GM19455 (cell line): ENCODE measurements around the gene SLC22A12.

Source experiments
- ATAC-seq: cut with Tn5 transposase; IDR thresholded peaks from one replicate; pipeline ENCODE4 v1.9.1; 2021; ENCODE audit not compliant: unreplicated experiment

Gene SLC22A12

DNA sequence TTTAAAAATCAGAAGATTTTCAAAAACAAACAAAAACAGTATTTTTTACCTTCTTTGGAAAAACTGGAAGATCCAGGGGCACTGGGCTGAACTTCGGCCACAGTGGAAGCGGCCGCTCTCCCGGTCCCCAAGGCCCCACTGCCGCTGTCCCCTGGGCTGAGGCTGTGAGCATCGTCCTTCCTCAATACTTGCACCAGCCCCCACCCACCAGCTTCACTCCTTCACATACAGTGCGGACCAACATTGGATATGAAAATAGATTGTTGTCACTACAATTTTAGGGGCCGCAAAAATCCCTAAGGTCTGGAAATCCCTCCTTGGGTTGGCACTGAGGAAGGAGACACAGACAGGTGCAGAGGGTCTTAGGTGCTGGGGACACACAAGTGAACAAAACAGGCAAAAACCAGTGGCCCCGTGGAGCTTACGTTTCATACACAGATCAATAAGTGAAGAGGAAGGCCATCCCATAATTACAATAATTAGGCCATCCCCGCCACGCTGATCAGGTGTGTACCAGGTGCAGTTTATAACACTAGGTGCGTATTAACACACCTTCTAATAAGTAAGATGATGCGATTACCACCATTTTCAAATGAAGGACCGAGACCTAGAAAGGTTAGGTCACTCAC is 28.2 kb upstream of the SLC22A12 start:
- no peak for ATAC-seq

DNA sequence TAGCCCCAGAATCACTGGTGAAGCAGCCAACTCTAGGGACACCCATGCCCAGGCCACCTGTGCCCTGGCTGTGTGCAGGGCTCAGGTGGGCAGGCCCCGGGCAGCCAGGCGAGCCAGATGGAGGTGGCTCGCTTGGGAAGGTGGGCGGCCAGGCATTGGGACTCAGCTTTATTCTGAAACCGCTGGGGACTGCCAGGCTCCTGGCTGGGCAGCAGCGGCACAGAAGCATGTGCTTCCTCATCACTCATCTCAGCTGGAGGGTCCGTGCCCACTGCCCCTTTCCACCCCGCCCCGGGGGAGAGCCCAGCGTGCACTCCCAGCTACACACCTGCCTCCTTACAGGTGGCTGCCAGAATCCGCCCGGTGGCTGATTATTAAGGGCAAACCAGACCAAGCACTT is 27.1 kb upstream of the SLC22A12 start:
- ATAC-seq: no peak

DNA sequence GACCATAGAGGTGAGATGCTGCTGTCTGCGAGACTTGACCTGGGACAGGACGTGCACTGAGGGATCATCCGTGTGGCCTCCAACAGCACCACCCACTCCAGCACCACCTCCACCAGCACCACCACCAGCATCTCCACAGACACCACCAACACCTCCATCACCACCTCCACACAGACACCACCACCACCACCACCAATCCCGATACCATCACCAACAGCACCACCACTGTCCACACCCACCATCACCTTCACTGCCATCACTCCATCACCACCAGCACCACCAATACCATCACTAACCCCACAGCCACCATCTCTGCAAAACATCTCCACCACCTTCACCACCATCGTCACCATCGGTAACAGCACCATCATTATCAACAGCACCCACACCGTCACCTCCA is 26.6 kb upstream of the SLC22A12 start:
- no peak for ATAC-seq

DNA sequence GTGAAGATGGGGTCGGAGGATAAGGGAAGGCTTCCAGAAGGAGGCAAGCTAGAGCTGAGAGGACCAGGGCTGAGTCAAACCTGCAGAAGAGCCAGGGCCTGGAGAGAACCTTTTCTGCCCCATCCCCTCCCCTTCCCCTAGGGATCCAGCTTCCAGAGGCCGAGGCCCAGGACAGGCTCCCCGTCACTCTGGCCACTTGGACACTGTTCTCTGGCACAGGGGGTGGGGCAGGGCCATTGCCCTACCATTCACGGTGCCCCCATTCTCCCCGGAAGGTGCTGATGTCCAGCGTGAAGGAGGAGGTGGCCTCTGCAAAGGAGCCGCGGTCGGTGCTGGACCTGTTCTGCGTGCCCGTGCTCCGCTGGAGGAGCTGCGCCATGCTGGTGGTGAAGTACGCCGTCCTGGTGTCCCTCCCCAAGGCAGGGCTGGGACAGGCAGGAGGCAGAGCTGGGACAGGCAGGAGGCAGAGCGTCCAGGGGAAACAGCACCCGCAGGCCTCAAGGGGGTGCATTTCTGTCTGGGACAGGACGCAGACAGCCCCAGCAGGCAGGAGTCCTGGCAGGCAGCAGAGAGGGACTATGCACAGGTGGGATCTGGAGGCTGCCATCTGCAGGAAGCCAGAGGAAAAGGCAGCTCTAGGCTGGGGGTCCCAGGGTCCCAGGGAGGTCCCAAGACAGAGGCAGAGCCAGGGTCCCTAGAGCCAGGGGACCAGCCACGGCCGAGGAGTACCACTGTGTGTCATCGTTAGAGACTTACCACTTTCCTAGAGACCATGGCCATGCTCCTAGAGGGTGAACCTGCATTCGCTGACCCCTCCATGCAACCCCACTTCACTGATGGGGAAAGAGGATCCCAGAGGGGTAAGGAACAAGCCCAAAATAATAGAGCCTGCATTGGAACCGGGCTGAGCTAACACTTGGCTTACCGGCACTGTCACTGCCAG is 25.8 kb upstream of the SLC22A12 start:
- no peak for ATAC-seq

DNA sequence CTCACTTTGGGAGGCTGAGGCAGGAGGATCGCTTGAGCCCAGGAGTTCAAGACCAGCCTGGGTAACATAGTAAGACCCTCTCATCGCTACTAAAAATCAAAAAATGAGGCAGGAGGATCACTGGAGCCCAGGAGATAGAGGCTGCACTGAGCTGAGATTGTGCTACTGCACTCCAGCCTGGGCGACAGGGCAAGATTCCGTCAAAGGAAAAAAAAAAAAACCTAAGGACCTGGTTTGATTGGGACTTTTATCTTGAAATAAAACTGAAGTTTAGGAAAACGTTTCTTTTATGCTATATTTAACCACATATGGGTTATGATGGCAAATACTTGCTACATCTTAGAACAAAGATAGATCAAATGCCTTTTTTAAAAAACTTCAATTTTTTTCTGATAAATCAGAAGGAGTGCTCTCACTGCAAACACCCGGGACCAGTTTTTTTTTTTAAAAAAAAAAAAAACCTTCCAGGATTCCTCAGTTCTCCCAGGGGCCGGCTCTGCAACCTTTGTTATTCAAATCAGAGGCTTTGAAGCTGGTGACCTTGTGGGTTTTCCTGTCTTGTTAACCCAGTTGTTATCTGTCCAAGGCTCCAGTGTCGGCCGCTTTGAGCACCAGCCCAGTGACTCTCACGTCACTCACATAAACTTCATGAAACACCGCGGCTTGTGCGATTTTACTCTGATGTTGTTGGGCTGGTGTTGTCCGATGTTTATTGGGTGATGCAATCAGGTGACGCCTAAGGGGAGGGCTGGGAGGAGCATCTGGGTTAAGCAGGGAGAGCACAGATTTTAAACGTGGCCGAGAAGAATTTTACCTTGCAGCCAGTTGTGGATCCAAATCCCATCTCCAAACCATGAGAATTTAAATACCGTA is 24.7 kb upstream of the SLC22A12 start:
- ATAC-seq: no peak

DNA sequence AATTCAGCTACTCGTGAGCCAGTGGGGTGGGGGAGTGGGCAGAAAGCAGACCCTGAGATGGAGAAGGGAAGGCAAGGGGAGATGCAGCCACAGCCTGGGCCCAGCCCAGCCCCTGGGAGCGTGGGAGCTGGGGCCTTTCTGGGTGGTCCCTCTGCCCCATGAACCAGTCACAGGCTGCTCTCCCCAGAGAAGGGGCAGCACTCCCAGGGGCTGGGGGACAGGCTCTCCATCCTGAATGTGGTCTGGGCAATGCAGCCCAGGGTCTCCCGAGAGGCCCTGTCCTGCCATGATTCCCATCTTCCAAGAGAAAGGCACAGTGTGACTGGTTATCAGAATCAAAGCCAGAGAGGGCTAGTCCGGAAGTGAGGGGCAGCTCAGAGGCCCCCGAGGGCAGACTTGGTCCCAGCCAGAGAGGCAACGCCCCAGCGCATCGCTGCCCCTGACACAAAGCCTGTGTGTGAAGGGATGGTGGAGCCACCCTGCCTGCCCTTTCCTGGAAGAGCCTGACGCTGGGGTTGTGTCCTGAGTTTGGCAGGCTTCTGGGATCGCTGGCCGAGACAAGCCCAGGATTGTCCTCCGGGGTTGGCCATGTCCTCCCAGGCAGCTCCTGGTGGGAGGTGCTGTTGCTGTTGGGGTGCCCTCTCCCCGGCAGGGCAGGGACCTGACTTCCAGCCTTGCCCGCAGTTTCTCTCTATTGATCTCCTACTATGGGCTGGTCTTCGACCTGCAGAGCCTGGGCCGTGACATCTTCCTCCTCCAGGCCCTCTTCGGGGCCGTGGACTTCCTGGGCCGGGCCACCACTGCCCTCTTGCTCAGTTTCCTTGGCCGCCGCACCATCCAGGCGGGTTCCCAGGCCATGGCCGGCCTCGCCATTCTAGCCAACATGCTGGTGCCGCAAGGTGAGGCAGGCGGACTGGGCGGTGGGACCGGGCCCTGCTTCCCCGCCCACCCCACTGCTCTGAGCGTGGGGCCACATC is 23.8 kb upstream of the SLC22A12 start:
- no peak for ATAC-seq

DNA sequence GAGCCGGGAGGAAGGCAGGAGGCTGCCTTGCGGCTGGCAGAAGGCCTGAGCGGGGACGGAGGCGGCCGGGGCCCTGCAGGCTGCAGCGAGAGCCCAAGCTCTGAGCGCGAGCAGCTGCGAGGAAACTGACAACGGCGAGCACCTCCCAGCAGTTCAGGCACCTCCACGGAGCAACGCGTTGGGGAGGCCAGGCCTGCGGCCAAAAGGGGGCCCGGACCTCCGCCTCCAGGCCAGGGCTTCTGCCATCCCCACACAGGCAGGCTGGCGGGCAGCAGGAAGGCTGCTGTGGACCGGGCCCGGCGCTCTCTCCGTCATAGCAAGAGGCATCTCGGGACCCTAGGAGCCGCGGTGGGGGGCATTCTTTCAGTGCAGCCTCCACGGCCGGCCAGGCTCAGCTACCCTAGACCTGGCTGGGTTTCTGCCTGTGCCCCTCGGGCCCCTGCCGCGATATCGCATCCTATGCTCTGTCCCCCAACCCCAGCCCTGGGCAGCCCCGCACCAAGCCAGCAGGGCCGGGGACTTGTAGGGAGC is 22.9 kb upstream of the SLC22A12 start:
- no peak for ATAC-seq

DNA sequence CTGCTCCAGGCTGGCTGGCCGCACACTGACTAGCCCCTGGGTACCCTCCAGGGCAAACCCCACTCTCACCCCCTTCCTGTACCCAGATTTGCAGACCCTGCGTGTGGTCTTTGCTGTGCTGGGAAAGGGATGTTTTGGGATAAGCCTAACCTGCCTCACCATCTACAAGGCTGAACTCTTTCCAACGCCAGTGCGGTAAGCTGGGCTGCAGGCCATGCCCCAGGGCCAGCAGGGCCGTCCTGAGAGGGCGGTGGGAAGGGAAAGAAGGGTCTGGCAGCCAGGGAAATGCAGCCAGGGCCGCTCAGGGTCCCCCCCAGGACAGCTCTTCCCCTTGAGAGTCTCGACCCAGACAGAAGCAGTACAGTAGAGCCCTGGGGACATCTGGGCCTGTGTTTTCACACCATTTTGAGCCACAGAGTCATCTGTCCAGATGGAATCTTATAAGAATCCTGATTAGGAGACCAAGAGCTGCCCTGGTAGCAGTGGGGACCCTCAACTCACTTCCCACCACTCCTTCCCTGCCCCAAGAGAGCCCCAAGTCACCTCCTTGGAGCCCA is 22.4 kb upstream of the SLC22A12 start:
- ATAC-seq: no peak

DNA sequence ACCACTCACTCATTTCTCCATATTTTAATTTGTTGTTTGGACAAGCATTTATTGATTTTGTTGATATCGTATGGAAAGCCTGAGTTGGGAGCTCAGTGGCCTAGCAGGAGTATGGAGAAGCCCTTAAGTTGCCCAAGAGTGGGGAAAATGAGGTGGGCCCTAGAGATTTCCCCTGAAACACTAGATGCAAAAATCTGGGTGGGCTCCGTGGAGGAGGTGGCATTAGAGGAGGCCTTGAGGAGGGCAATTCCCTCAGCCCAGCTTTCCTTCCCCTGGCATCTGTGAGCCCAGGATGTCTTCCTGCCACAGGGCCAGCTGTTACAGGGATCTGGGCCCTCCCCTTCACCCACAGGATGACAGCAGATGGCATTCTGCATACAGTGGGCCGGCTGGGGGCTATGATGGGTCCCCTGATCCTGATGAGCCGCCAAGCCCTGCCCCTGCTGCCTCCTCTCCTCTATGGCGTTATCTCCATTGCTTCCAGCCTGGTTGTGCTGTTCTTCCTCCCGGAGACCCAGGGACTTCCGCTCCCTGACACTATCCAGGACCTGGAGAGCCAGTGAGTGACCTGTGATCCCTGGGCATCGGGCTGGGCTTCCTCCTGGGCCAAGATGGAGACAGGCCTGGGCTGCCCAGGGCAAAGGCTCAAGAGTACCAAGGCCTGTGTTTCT is 21.6 kb upstream of the SLC22A12 start:
- no peak for ATAC-seq

DNA sequence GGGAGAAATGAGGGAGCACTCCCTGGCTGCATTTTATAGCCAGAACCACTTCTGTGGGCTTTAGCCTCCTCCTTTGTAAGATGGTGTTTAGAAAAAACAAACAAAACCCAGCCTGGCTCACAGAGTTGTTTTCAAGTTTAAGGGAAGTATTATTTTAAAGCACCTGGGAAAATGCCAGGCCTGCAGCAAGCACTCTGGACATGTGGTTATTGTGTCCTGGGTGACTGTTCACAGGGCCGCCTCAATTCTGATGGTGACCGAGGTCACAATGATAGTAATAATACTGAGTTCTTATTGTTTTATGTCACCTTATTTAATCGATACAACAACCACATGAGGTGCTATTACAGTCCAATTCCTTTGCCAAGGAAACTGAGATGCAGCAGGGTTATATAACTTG is 20.7 kb upstream of the SLC22A12 start:
- no peak for ATAC-seq

DNA sequence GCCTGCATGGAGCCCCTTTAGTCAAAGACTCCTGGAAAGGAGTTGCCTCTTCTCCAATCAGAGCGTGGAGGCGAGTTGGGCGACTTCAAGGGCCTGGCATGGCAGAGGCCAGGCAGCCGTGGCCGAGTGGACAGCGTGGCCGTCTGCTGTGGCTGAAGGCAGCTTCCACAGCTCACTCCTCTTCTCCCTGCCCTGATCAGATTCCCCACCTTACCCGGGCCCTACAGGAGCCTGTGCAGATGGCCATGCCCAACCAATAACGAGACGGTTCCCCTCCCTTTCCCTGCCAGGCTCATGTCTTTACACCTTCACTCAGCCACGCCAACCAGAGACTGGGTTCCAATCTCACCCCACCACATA is 20.0 kb upstream of the SLC22A12 start:
- no peak for ATAC-seq

DNA sequence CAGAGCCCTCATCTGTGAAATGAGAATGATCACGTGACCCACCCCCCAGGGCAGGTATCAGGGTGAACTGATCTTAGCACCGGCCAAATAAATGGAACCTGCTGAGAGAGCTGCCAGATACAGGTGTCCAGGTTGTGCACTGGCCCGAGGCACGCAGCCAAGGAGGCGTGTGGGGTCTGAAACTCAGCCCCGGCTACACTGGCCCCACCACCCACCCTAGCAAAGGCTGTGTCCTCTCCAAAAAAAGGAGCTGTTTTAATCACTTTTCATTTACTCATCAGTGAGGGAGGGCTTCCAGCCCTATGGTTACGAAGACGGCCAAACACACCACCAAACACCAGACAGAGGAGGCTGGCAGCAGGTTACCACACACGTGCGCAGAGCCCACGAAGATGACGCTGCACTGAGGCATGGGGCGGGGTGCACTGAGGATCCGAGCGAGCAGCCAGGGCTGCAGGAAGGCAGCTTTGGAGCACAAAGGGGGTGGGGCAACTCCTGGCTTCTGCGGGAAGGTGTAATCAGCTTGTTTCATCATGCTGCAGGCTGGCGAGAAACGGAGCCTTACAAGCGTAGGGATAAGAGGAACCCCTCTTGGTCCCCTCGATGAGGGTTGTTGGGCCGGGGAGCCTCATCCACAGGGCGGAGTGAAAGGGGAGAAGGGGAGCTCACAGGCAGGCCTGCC is 19.5 kb upstream of the SLC22A12 start:
- no peak for ATAC-seq

DNA sequence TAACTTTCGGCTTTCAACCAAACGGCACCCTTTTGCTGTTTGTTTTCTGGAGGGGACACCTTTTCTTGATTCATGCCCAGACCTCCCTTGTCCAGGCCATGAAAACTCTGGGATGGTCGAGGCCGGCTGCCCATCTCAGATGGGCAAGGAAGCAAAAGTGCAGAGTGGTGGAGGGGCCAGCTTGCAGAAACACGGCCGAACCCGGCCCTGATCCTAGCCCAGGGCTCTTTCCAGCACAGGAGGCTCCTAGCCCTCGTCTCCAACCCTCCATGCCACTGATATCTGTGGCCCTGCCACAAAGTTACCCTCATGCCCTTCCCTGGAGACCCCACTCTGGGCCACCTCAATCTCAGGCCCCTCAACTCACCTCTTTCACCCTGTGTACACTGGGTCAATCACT is 18.9 kb upstream of the SLC22A12 start:
- no peak for ATAC-seq

DNA sequence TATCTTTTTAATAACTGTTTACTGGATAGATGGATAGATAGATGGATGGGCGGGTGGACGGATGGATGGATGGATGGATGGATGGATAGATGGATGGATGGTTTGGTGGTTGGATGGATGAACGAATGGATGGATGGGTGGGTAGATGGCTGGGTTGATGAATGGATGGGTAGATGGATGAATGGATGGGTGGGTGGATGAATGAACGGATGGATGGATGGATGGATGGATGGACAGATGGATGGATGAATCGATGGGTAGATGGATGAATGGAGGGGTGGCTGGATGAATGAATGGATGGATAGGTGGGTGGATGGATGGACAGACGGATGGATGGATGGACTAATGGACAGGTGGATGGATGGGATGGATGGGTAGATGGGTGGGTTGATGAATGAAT is 13.8 kb upstream of the SLC22A12 start:
- no peak for ATAC-seq

DNA sequence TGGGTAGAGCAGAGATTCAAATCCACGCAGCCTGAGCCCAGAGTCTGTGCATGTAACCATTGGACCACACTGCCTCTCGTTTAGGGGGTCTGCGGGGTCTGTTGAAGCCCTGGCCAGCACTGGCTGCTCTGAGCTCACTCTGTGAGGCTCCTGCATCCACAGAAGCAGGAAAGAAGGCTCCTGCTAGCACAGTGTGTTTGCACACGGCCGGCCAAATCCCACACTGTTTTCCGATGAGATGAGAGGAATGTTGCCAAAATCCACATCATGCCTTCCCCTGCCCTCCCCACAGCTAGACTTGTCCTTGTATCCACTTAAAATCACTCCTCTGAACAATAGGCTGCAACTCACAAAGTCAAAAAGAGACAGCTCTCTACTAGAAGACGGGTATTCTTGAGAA is 10.6 kb upstream of the SLC22A12 start:
- ATAC-seq: no peak

DNA sequence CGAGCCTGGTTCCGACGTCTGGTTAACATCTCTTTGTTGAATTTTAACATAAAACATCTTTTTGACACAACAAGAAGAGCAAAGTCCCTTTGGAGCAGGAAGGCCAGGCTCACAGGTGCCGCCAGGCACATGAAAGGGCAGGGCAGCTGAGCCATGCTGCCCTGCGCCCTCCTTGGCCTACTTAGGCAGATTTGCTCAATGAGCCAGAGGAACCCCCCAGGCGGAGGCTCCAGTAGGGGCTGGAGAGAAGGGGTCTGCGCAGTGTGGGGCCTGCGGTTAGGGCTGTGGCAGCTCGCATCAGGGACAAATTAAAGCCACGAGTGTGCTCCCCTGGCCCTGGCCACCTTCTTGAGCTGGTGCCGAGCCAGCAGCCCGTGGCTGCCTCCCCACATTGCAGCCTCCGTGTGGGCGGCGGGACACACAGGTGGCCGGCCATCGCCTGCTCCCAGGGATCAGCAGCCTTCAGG is 9.9 kb upstream of the SLC22A12 start:
- ATAC-seq: no peak

DNA sequence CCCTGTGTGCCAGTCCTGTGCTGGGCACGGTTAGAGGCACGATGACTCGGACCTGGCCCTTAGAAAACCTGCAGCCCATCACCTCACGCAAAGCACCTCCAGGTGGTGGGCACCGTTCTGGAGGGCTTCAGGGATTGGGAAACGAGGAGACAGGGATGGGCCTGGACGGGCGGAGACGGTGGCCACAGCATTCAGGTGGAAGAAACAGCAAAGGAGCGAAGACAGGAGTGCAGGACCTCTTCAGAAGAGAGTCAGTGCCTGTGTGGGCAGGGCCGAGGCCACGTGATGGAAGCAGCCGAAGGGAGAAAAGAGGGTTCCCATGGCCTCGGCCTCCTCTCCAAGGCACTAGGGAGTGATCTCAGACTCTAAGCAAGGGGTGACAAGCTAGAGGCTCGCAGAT is 8.1 kb upstream of the SLC22A12 start:
- ATAC-seq: no peak
